GM18508 (cell line): ENCODE measurements around the gene TNPO1.

ENCODE experiments used
- ATAC-seq: cut with Tn5 transposase; IDR thresholded peaks from one replicate; pipeline ENCODE4 v1.9.1; 2021; ENCODE audit warnings: moderate number of reproducible peaks; ENCODE audit not compliant: insufficient read depth, unreplicated experiment

Gene TNPO1

GRCh38 chr5:72849546-72849945 lies 33.1 kb downstream of the TNPO1 start:
- no peak for ATAC-seq

GRCh38 chr5:72850113-72850512 lies 33.7 kb downstream of the TNPO1 start:
- no peak for ATAC-seq

GRCh38 chr5:72852356-72852755 lies 35.9 kb downstream of the TNPO1 start:
- no peak for ATAC-seq

- ATAC-seq = no peak
Measured at GRCh38 chr5:72854419-72854818, 38.0 kb downstream of the TNPO1 start.

- no peak for ATAC-seq
Measured at GRCh38 chr5:72855821-72856220, 39.4 kb downstream of the TNPO1 start.

- no peak for ATAC-seq
Measured at GRCh38 chr5:72857396-72857795, 40.9 kb downstream of the TNPO1 start.

GRCh38 chr5:72859127-72859526 lies 42.7 kb downstream of the TNPO1 start:
- ATAC-seq = no peak

GRCh38 chr5:72860499-72860898 lies 44.0 kb downstream of the TNPO1 start:
- no peak for ATAC-seq

- no peak for ATAC-seq
Measured at GRCh38 chr5:72871366-72872024, 55.0 kb downstream of the TNPO1 start.

GRCh38 chr5:72878854-72879253 lies 62.4 kb downstream of the TNPO1 start:
- ATAC-seq = no peak

GRCh38 chr5:72882989-72883388 lies 66.5 kb downstream of the TNPO1 start:
- ATAC-seq = no peak

GRCh38 chr5:72883850-72884249 lies 67.4 kb downstream of the TNPO1 start:
- no peak for ATAC-seq

GRCh38 chr5:72884892-72885291 lies 68.4 kb downstream of the TNPO1 start:
- ATAC-seq = no peak

GRCh38 chr5:72885824-72886223 lies 69.4 kb downstream of the TNPO1 start:
- ATAC-seq = no peak

- no peak for ATAC-seq
Measured at GRCh38 chr5:72888595-72888994, 72.1 kb downstream of the TNPO1 start.

- ATAC-seq = no peak
Measured at GRCh38 chr5:72889324-72889723, 72.9 kb downstream of the TNPO1 start.

- no peak for ATAC-seq
Measured at GRCh38 chr5:72892846-72893245, 76.4 kb downstream of the TNPO1 start.

- no peak for ATAC-seq
Measured at GRCh38 chr5:72895758-72896157, 79.3 kb downstream of the TNPO1 start.

- ATAC-seq = no peak
Measured at GRCh38 chr5:72906806-72907205, 90.3 kb downstream of the TNPO1 start.

GRCh38 chr5:72908664-72909063 lies 92.2 kb downstream of the TNPO1 start:
- no peak for ATAC-seq

- no peak for ATAC-seq
Measured at GRCh38 chr5:72917371-72917776, 100.9 kb downstream of the TNPO1 start.

GRCh38 chr5:72920690-72921502 lies 104.4 kb downstream of the TNPO1 start:
- ATAC-seq = no peak
